ENCODE results near the gene NHEJ1.

DNA sequence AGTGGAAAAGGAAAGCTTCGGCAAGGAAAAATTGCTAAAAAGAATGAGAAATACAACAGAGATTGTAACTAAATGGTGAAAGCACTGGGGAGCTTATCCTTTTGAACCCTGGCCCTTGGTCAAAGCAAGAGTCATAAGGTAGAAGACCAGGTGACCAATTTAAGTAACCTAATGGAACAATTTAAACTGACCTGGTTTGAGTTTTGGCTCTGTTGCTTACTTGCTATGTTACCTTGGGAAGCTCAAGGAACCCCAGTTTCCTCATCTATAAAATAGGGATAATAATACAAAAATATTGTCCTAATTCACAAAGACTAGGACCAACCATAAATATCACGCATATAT is 48.6 kb downstream of the NHEJ1 start:
- TF ChIP-seq CTCF (IDR thresholded peaks at IDR 0.05) (no peak), POLR2A (IDR thresholded peaks at IDR 0.05) (no peak)
